ENCODE data around the gene ADAR.

The ADAR gene

GRCh38 chr1:154533952-154534844 is 73.8 kb downstream of the ADAR start:
- DNase-seq: peak; percentile 60
- Histone ChIP-seq H3K27me3 (no peaks in the 10 kb centered on the region; the same call in 1 of the 2 replicates), H3K4me1 (no peaks in the 10 kb centered on the region; the same call in 1 of the 2 replicates), H3K9me3 (no peaks in the 10 kb centered on the region; the same call in 1 of the 2 replicates), H3K36me3 (no peaks in the 10 kb centered on the region), H3K4me3 (ENCODE audit: low read depth, low read length) (no peak overlapping the region)
- peak; percentile 80 for TF ChIP-seq CTCF (IDR thresholded peaks at IDR 0.05; ENCODE audit: low read depth, low read length)
